ENCODE measurements around the gene DISP2.

DISP2 gene

DNA sequence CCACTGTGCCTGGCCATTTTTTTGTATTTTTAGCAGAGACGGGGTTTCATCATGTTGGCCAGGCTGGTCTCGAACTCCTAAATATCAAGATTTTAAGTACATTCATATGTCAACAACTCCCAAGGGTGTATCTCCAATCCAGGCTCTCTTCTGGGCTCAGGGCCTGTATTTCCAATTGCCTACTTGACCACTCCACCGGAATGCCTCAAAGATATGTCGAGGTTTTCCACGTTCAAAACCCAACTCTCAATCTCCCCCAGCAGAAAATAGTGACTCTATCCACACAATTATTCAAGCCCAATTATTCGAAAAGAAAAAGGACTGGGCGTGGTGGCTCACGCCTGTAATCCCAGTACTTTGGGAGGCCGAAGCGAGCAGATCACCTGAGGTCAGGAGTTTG lies 22.6 kb downstream of the DISP2 start:
- no CpG with 5 or more reads among the region's 10 CpGs for WGBS, 2 donors (ENCODE audit: extremely low coverage in 2 of 2, insufficient read length in 2 of 2, insufficient replicate concordance in 1 of 2)
- H2BK15ac ChIP-seq (ENCODE audit: low read length), result no peak overlapping the region
- H3K9me3 ChIP-seq (replicated peaks in 1 of 2; ENCODE audit: control insufficient read depth in 2 of 2, insufficient read depth in 1 of 2, low read depth in 1 of 2, low read length in 2 of 2), result no peaks in the 10 kb centered on the region
- no peak overlapping the region for H3K23ac ChIP-seq (ENCODE audit: low read depth, low read length, poor library complexity)
- H3K27me3 ChIP-seq (ENCODE audit: control insufficient read depth in 3 of 3, insufficient read depth in 3 of 3, low read depth in 1 of 3, low read length in 3 of 3), result peaks cover 0 to 2% (median 0%) of the 10 kb centered on the region in 3 experiments
- H3K14ac ChIP-seq (ENCODE audit: low read length), result no peak overlapping the region
- no peak overlapping the region for H2AK5ac ChIP-seq (ENCODE audit: low read depth, low read length)
- H2BK120ac ChIP-seq (ENCODE audit: low read depth, low read length), result no peak overlapping the region
- no peak overlapping the region for H3K18ac ChIP-seq (ENCODE audit: low read length)
- no peak overlapping the region for H2AFZ ChIP-seq (ENCODE audit: low read length)
- H3K4me1 ChIP-seq (ENCODE audit: control insufficient read depth in 2 of 2, insufficient read depth in 1 of 2, low read depth in 1 of 2, low read length in 2 of 2), result peaks cover 0 to 2% of the 10 kb centered on the region in 2 donors
- H3K9ac ChIP-seq (ENCODE audit: low read depth, low read length, poor library complexity), result no peak overlapping the region
- no peak for DNase-seq (ENCODE audit: low spot score)
- peaks cover 8% of the 10 kb centered on the region for H3K79me1 ChIP-seq (ENCODE audit: low read depth, low read length)
- no peak overlapping the region for H4K91ac ChIP-seq (ENCODE audit: low read depth, low read length, poor library complexity)
- H3K4me2 ChIP-seq (ENCODE audit: insufficient read depth, low read length, poor library complexity, severe bottlenecking), result no peak overlapping the region
- no peak overlapping the region for H4K8ac ChIP-seq (ENCODE audit: low read depth, low read length)
- H3K4ac ChIP-seq (ENCODE audit: low read length), result no peak overlapping the region
- no peak overlapping the region for H3K4me3 ChIP-seq (ENCODE audit: low read length in 2 of 2)
- H2BK5ac ChIP-seq (ENCODE audit: low read length), result no peak overlapping the region
- H3K27ac ChIP-seq (replicated peaks; ENCODE audit: low read length), result no peak overlapping the region
- H2BK12ac ChIP-seq (ENCODE audit: low read length), result no peak overlapping the region
- peaks cover 2 to 15% of the 10 kb centered on the region in 2 donors for H3K36me3 ChIP-seq (replicated peaks in 1 of 2; ENCODE audit: control insufficient read depth in 2 of 2, insufficient read depth in 2 of 2, low read length in 2 of 2)

DNA sequence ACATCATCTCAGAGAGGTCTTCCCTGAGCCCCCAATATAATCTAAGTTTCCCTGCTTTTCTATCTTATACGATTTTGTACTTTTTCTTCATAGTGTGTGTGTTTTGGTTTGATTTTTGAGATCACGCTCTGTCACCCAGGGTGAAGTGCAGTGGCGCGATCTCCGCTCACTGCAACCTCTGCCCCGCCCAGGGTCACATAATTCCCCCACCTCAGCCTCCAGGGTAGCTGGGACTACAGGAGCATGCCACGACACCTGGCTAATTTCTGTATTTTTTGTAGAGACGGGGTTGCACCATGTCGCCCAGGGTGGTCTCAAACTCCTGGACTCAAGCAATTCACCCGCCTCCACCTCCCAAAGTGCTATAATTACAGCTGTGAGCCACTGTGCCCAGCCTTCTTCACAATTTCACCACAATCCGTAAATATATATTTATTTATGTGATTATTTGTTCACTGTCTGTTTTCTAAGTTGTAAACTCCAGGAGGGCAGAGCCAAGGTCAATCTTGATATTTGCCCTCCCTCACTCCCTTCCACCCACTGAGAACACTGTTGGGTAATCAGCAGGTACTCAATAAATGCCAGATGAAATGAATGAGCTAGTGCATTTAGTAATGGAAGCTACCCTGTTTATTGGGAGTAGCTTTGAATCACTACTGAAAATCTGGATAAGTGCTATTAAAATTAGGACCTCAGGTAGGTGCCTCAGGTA lies 24.0 kb downstream of the DISP2 start:
- H3K9ac ChIP-seq (ENCODE audit: low read depth, low read length, poor library complexity), result no peak overlapping the region
- no peak overlapping the region for H3K4me3 ChIP-seq (ENCODE audit: low read length in 2 of 2)
- H4K91ac ChIP-seq (ENCODE audit: low read depth, low read length, poor library complexity), result no peak overlapping the region
- no peak overlapping the region for H3K4me2 ChIP-seq (ENCODE audit: insufficient read depth, low read length, poor library complexity, severe bottlenecking)
- peaks cover 0 to 2% of the 10 kb centered on the region in 2 donors for H3K4me1 ChIP-seq (ENCODE audit: control insufficient read depth in 2 of 2, insufficient read depth in 1 of 2, low read depth in 1 of 2, low read length in 2 of 2)
- H3K79me1 ChIP-seq (ENCODE audit: low read depth, low read length), result peaks cover 8% of the 10 kb centered on the region
- no CpG with 5 or more reads among the region's 11 CpGs for WGBS, 2 donors (ENCODE audit: extremely low coverage in 2 of 2, insufficient read length in 2 of 2, insufficient replicate concordance in 1 of 2)
- no peak overlapping the region for H3K4ac ChIP-seq (ENCODE audit: low read length)
- no peak overlapping the region for H3K27ac ChIP-seq (replicated peaks; ENCODE audit: low read length)
- H3K36me3 ChIP-seq (replicated peaks in 1 of 2; ENCODE audit: control insufficient read depth in 2 of 2, insufficient read depth in 2 of 2, low read length in 2 of 2), result peaks cover 11 to 28% of the 10 kb centered on the region in 2 donors
- no peak overlapping the region for H3K18ac ChIP-seq (ENCODE audit: low read length)
- H3K23ac ChIP-seq (ENCODE audit: low read depth, low read length, poor library complexity), result no peak overlapping the region
- no peak overlapping the region for H2BK5ac ChIP-seq (ENCODE audit: low read length)
- no peak overlapping the region for H2BK120ac ChIP-seq (ENCODE audit: low read depth, low read length)
- no peak overlapping the region for H2BK12ac ChIP-seq (ENCODE audit: low read length)
- H3K9me3 ChIP-seq (replicated peaks in 1 of 2; ENCODE audit: control insufficient read depth in 2 of 2, insufficient read depth in 1 of 2, low read depth in 1 of 2, low read length in 2 of 2), result no peaks in the 10 kb centered on the region
- no peaks in the 10 kb centered on the region for H3K27me3 ChIP-seq (ENCODE audit: control insufficient read depth in 3 of 3, insufficient read depth in 3 of 3, low read depth in 1 of 3, low read length in 3 of 3)
- DNase-seq (ENCODE audit: low spot score), result no peak
- no peak overlapping the region for H4K8ac ChIP-seq (ENCODE audit: low read depth, low read length)
- no peak overlapping the region for H3K14ac ChIP-seq (ENCODE audit: low read length)
- peak overlapping the region; percentile 82 for H2AFZ ChIP-seq (ENCODE audit: low read length)
- no peak overlapping the region for H2AK5ac ChIP-seq (ENCODE audit: low read depth, low read length)
- no peak overlapping the region for H2BK15ac ChIP-seq (ENCODE audit: low read length)

DNA sequence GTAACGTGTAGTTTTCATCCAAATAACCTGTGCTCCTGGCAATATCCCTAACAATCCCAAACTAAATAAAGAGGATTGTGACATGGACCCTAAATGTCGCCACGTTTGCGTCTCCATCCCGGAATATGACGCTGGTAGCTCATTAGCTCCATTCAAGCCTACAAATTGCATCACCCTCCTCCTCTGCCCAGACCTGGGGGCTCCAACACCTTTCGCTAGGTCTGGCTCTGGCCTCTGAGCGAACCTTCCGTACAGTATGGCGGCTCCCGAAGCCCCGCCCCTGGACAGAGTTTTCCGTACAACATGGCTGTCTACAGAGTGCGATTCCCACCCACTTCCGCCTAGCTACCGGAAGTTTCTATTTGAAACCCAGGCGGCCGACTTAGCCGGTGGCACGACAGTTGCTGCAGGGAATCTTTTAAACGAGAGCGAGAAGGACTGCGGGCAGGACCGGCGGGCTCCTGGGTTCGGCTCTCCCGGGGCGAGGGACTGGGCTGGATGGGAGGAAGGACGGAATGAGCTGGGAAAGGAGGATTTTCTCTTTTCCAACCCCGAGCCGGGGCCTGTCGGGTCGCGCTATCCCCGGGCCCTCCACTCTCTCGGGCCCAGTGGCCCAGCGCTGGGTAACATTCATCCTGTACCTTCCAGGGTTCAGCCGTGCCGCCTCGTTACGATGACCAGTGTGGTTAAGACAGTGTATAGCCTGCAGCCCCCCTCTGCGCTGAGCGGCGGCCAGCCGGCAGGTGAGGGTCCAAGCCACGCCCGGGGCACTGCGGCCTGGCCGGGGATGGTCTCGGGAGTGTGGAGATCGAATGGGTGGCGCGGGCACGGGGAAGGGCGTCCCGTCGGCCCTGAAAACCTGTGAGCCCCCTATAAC lies 24.8 kb downstream of the DISP2 start, which contains the start of gene KNSTRN:
KNSTRN (plus strand) TSS at position 142 of the 877 bp plus-strand sequence; CDS start at position 257, 115 bp downstream.
- peak within 1 kb of the TSS; percentile 68 for H3K23ac ChIP-seq (ENCODE audit: low read depth, low read length, poor library complexity)
- H2BK15ac ChIP-seq (ENCODE audit: low read length), result no peak within 1 kb of the TSS
- peak within 1 kb of the TSS; percentile 81 for H4K91ac ChIP-seq (ENCODE audit: low read depth, low read length, poor library complexity)
- H2BK12ac ChIP-seq (ENCODE audit: low read length), result peak within 1 kb of the TSS; percentile 48
- peak; percentile 87 for DNase-seq (ENCODE audit: low spot score)
- peaks cover 0 to 2% of the 10 kb centered on the region in 2 donors for H3K9me3 ChIP-seq (replicated peaks in 1 of 2; ENCODE audit: control insufficient read depth in 2 of 2, insufficient read depth in 1 of 2, low read depth in 1 of 2, low read length in 2 of 2)
- H3K4ac ChIP-seq (ENCODE audit: low read length), result no peak within 1 kb of the TSS
- H3K27me3 ChIP-seq (ENCODE audit: control insufficient read depth in 3 of 3, insufficient read depth in 3 of 3, low read depth in 1 of 3, low read length in 3 of 3), result no peaks in the 10 kb centered on the region
- H3K18ac ChIP-seq (ENCODE audit: low read length), result peak within 1 kb of the TSS; percentile 96
- peak within 1 kb of the TSS; percentile 93 to 96 for H3K4me3 ChIP-seq (ENCODE audit: low read length in 2 of 2)
- no peak within 1 kb of the TSS for H3K27ac ChIP-seq (replicated peaks; ENCODE audit: low read length)
- peak within 1 kb of the TSS; percentile 100 for H3K9ac ChIP-seq (ENCODE audit: low read depth, low read length, poor library complexity)
- peaks cover 19 to 36% of the 10 kb centered on the region in 2 donors for H3K36me3 ChIP-seq (replicated peaks in 1 of 2; ENCODE audit: control insufficient read depth in 2 of 2, insufficient read depth in 2 of 2, low read length in 2 of 2)
- peak within 1 kb of the TSS; percentile 73 for H3K4me2 ChIP-seq (ENCODE audit: insufficient read depth, low read length, poor library complexity, severe bottlenecking)
- no CpG with 5 or more reads among the region's 57 CpGs for WGBS, 2 donors (ENCODE audit: extremely low coverage in 2 of 2, insufficient read length in 2 of 2, insufficient replicate concordance in 1 of 2)
- H2BK5ac ChIP-seq (ENCODE audit: low read length), result peak within 1 kb of the TSS; percentile 96
- H2BK120ac ChIP-seq (ENCODE audit: low read depth, low read length), result peak within 1 kb of the TSS; percentile 17
- peak within 1 kb of the TSS; percentile 82 for H2AFZ ChIP-seq (ENCODE audit: low read length)
- H3K14ac ChIP-seq (ENCODE audit: low read length), result no peak within 1 kb of the TSS
- no peak within 1 kb of the TSS for H4K8ac ChIP-seq (ENCODE audit: low read depth, low read length)
- H2AK5ac ChIP-seq (ENCODE audit: low read depth, low read length), result peak within 1 kb of the TSS; percentile 77
- H3K79me1 ChIP-seq (ENCODE audit: low read depth, low read length), result peaks cover 8% of the 10 kb centered on the region
- H3K4me1 ChIP-seq (ENCODE audit: control insufficient read depth in 2 of 2, insufficient read depth in 1 of 2, low read depth in 1 of 2, low read length in 2 of 2), result peaks cover 0 to 2% of the 10 kb centered on the region in 2 donors

DNA sequence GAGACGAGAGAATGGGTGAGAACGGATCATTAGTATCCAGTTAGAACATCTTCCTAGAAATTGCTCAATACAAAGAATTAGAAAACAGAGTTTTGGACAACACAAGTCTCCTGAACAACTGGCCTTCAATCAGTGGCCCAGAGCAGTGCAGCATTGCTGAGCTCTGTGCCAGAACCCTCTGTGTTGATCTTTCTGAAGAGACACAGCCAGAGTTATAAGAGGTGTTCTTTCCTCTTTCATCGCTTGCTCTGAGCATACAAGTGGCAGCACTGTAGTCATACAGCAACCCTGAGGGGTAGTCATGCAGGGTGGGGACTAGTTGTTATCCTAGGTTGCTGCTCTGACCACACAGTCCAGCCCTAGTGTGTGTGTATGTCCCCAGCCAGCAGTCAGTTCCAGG lies 28.5 kb downstream of the DISP2 start:
- H2BK5ac ChIP-seq (ENCODE audit: low read length), result no peak overlapping the region
- no CpG with 5 or more reads among the region's 3 CpGs for WGBS, 2 donors (ENCODE audit: extremely low coverage in 2 of 2, insufficient read length in 2 of 2, insufficient replicate concordance in 1 of 2)
- H2BK120ac ChIP-seq (ENCODE audit: low read depth, low read length), result no peak overlapping the region
- no peak for DNase-seq (ENCODE audit: low spot score)
- H2AK5ac ChIP-seq (ENCODE audit: low read depth, low read length), result no peak overlapping the region
- H3K27me3 ChIP-seq (ENCODE audit: control insufficient read depth in 3 of 3, insufficient read depth in 3 of 3, low read depth in 1 of 3, low read length in 3 of 3), result no peaks in the 10 kb centered on the region
- no peak overlapping the region for H3K14ac ChIP-seq (ENCODE audit: low read length)
- peaks cover 0 to 2% of the 10 kb centered on the region in 2 donors for H3K9me3 ChIP-seq (replicated peaks in 1 of 2; ENCODE audit: control insufficient read depth in 2 of 2, insufficient read depth in 1 of 2, low read depth in 1 of 2, low read length in 2 of 2)
- H3K36me3 ChIP-seq (replicated peaks in 1 of 2; ENCODE audit: control insufficient read depth in 2 of 2, insufficient read depth in 2 of 2, low read length in 2 of 2), result peaks cover 32 to 73% of the 10 kb centered on the region in 2 donors
- no peak overlapping the region for H3K4ac ChIP-seq (ENCODE audit: low read length)
- no peak overlapping the region for H2AFZ ChIP-seq (ENCODE audit: low read length)
- no peak overlapping the region for H3K4me3 ChIP-seq (ENCODE audit: low read length in 2 of 2)
- H3K18ac ChIP-seq (ENCODE audit: low read length), result no peak overlapping the region
- H3K27ac ChIP-seq (replicated peaks; ENCODE audit: low read length), result no peak overlapping the region
- no peak overlapping the region for H4K91ac ChIP-seq (ENCODE audit: low read depth, low read length, poor library complexity)
- H3K23ac ChIP-seq (ENCODE audit: low read depth, low read length, poor library complexity), result no peak overlapping the region
- H3K4me2 ChIP-seq (ENCODE audit: insufficient read depth, low read length, poor library complexity, severe bottlenecking), result no peak overlapping the region
- no peak overlapping the region for H2BK12ac ChIP-seq (ENCODE audit: low read length)
- H3K79me1 ChIP-seq (ENCODE audit: low read depth, low read length), result peaks cover 8% of the 10 kb centered on the region
- H4K8ac ChIP-seq (ENCODE audit: low read depth, low read length), result no peak overlapping the region
- no peak overlapping the region for H2BK15ac ChIP-seq (ENCODE audit: low read length)
- peaks cover 0 to 2% of the 10 kb centered on the region in 2 donors for H3K4me1 ChIP-seq (ENCODE audit: control insufficient read depth in 2 of 2, insufficient read depth in 1 of 2, low read depth in 1 of 2, low read length in 2 of 2)
- no peak overlapping the region for H3K9ac ChIP-seq (ENCODE audit: low read depth, low read length, poor library complexity)

Data from neuronal stem cell (in vitro differentiated cells).